Panc1 (cell line): ENCODE data around the gene TLR10. TPM values are rescaled to one million over a fixed set of nuclear protein-coding genes. Genes with fewer than 3 reads are reported as not detected.

Experiments used
- ATAC-seq: fragments of 200-7000 bp; cut with Tn5 transposase; 2 replicates; pipeline ENCODE4 v1.9.1; 2020; ENCODE audit warnings: mild to moderate bottlenecking, moderate library complexity
- BruUV-seq: library from RNA; stranded (reverse); fragments of 400-500 nt; replicated peaks from 2 replicates; lab custom pipeline; 2021; lab: Mats Ljungman, UMichigan
- CTCF ChIA-PET: fragments of 300-600 bp; sonication (Branson Sonifier 250); formaldehyde crosslinking; loops from one replicate; lab custom pipeline; 2022; ENCODE audit warnings: antibody characterized with exemption; lab: Charles Lee
- POLR2A ChIA-PET: fragments of 300-600 bp; sonication (Branson Sonifier 250); formaldehyde crosslinking; loops from one replicate; lab custom pipeline; 2022; ENCODE audit warnings: antibody characterized with exemption; lab: Charles Lee
- DNase-seq: peaks from one replicate; pipeline ENCODE4 v3.0.0-alpha.2; 2010; ENCODE audit warnings: low read depth, low spot score
- H3K27ac ChIP-seq: 2 replicates; pipeline ENCODE4 v1.5.1; 2011; ENCODE audit warnings: mild to moderate bottlenecking, low read length, inconsistent platforms
- H3K27me3 ChIP-seq: fragments of 200-500 bp; sonication (Bioruptor generic); 2 replicates; pipeline ENCODE4 v1.6.0; 2014; ENCODE audit warnings: low read length, inconsistent platforms; ENCODE audit not compliant: control insufficient read depth, insufficient read depth
- H3K36me3 ChIP-seq: fragments of 200-500 bp; sonication (Bioruptor generic); 2 replicates; pipeline ENCODE4 v1.5.1; 2014; ENCODE audit warnings: inconsistent platforms, mild to moderate bottlenecking, low read length, moderate library complexity; ENCODE audit not compliant: control insufficient read depth, insufficient read depth
- H3K4me1 ChIP-seq: 2 replicates; pipeline ENCODE4 v1.5.1; 2011; ENCODE audit warnings: inconsistent platforms, mild to moderate bottlenecking, low read length, moderate library complexity; ENCODE audit not compliant: control insufficient read depth, insufficient read depth
- H3K4me3 ChIP-seq, 2 experiments: 2 replicates each; pipeline ENCODE4 v1.5.1; 2011 to 2012; ENCODE audit warnings: low read depth in 2 of 2, low read length in 2 of 2, mild to moderate bottlenecking in 2 of 2, inconsistent platforms in 1 of 2, moderate library complexity in 1 of 2
- H3K9me3 ChIP-seq: fragments of 200-500 bp; sonication (Bioruptor generic); 2 replicates; pipeline ENCODE4 v1.5.1; 2014; ENCODE audit warnings: low read depth, mild to moderate bottlenecking, inconsistent platforms, low read length, moderate library complexity; ENCODE audit not compliant: control insufficient read depth, insufficient read depth
- POLR2AphosphoS5 ChIP-seq: IDR thresholded peaks from 2 replicates; pipeline ENCODE4 v1.6.1; 2012; ENCODE audit warnings: mild to moderate bottlenecking, low read depth, low read length, moderate library complexity
- SIN3A ChIP-seq: IDR thresholded peaks from 2 replicates; pipeline ENCODE4 v1.6.1; 2012; ENCODE audit warnings: low read depth, mild to moderate bottlenecking, low read length, moderate library complexity, borderline replicate concordance; ENCODE audit not compliant: insufficient read depth
- TCF7L2 ChIP-seq: IDR thresholded peaks from 2 replicates; pipeline ENCODE4 v1.6.1; 2011; ENCODE audit warnings: mild to moderate bottlenecking, low read depth, low read length, inconsistent platforms
- in situ Hi-C: cut with HindIII; loops from 2 replicates; pipeline ENCODE4 v1.10.0; 2016; ENCODE audit warnings: low sequenced_read_pairs, low pct_unique_long_range_greater_than_20kb
- intact Hi-C: fragments of 100-400 bp; cut with micrococcal nuclease; formaldehyde crosslinking; loops from one replicate; pipeline ENCODE4 v1.10.0; 2022; ENCODE audit not compliant: unreplicated experiment
- total RNA-seq: library from RNA; stranded (reverse); gene quantifications from one replicate; pipeline ENCODE4 v1.2.1, GENCODE V29; 2021; ENCODE audit not compliant: unreplicated experiment
- TF ChIP-seq, protein P1 (sequence below): fragments of 450-650 bp; IDR thresholded peaks from 2 replicates; pipeline ENCODE4 v1.5.1; 2017; ENCODE audit warnings: mild to moderate bottlenecking
- TF ChIP-seq, protein P2 (sequence below), 2 experiments: IDR thresholded peaks; 2 replicates each; pipeline ENCODE4 v1.6.1; 2011 to 2012; ENCODE audit warnings: low read depth in 2 of 2, control low read depth in 1 of 2, low read length in 1 of 2, mild to moderate bottlenecking in 1 of 2, moderate library complexity in 1 of 2; ENCODE audit not compliant: insufficient read depth in 1 of 2

The TLR10 gene
- total RNA-seq, 1 experiment from 2014 or later, result 0.05 TPM

DNA sequence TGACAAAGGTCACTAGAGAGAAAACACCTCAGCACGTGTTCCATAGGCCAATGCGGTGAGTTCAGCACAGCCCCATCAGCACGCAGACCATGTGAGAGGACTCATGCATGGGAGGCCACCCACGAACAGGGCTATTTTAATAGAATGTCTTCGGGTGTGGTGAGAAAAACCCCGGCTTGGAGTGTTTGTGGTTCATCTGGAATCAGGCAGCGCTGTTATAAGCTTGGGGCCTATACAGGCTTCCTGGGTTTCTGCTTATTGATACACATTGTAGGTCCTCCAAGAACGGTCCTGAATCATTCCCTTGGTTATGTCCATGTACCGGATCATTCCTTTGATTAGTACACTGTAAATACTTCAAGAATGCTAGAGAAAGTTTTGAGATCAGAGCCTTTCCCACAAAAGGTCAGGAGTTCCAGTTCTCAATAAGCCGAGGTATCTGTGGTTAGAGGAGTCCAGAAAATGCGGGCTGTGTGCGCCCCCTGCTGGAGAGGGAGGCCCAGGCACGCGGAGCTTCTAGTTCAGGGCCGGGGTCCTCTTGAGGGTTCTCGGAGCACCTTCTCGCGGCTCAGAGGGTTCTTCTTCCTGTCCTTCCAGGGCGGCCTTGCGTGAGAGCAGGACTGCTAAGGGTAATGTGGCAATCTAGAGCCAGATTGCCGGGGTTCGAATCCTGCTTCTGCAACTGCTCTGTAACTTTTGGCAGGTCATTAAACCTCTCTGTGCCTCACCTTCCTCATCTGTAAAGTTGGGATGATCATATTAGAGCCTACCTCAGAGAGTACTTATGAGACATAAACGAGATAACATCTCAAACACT lies 51.8 kb downstream of the TLR10 start:
- in situ Hi-C loops, result no loop called here
- ChIA-PET POLR2A (no interaction called here), CTCF (interaction anchor here (0.6 to 1.4 kb wide), 4 partner anchors 34 to 560 kb away, joined by 3 to 7 read pairs (median 5); no protein-coding TSS in a partner anchor)
- Histone ChIP-seq H3K4me1 (peaks cover 3% of the 10 kb centered on the region; the same call in 1 of the 2 replicates), H3K36me3 (no peaks in the 10 kb centered on the region), H3K4me3 (no peak overlapping the region), H3K27ac (no peak overlapping the region), H3K9me3 (no peaks in the 10 kb centered on the region), H3K27me3 (no peaks in the 10 kb centered on the region)
- ATAC-seq, result peak; percentile 94
- no TSS peak for BruUV-seq
- TF ChIP-seq, protein P1, sequence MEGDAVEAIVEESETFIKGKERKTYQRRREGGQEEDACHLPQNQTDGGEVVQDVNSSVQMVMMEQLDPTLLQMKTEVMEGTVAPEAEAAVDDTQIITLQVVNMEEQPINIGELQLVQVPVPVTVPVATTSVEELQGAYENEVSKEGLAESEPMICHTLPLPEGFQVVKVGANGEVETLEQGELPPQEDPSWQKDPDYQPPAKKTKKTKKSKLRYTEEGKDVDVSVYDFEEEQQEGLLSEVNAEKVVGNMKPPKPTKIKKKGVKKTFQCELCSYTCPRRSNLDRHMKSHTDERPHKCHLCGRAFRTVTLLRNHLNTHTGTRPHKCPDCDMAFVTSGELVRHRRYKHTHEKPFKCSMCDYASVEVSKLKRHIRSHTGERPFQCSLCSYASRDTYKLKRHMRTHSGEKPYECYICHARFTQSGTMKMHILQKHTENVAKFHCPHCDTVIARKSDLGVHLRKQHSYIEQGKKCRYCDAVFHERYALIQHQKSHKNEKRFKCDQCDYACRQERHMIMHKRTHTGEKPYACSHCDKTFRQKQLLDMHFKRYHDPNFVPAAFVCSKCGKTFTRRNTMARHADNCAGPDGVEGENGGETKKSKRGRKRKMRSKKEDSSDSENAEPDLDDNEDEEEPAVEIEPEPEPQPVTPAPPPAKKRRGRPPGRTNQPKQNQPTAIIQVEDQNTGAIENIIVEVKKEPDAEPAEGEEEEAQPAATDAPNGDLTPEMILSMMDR, result peak; percentile 89
- TF ChIP-seq TCF7L2 (no peak), POLR2AphosphoS5 (no peak), SIN3A (no peak)
- TF ChIP-seq, protein P2, sequence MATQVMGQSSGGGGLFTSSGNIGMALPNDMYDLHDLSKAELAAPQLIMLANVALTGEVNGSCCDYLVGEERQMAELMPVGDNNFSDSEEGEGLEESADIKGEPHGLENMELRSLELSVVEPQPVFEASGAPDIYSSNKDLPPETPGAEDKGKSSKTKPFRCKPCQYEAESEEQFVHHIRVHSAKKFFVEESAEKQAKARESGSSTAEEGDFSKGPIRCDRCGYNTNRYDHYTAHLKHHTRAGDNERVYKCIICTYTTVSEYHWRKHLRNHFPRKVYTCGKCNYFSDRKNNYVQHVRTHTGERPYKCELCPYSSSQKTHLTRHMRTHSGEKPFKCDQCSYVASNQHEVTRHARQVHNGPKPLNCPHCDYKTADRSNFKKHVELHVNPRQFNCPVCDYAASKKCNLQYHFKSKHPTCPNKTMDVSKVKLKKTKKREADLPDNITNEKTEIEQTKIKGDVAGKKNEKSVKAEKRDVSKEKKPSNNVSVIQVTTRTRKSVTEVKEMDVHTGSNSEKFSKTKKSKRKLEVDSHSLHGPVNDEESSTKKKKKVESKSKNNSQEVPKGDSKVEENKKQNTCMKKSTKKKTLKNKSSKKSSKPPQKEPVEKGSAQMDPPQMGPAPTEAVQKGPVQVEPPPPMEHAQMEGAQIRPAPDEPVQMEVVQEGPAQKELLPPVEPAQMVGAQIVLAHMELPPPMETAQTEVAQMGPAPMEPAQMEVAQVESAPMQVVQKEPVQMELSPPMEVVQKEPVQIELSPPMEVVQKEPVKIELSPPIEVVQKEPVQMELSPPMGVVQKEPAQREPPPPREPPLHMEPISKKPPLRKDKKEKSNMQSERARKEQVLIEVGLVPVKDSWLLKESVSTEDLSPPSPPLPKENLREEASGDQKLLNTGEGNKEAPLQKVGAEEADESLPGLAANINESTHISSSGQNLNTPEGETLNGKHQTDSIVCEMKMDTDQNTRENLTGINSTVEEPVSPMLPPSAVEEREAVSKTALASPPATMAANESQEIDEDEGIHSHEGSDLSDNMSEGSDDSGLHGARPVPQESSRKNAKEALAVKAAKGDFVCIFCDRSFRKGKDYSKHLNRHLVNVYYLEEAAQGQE (IDR thresholded peaks at IDR 0.05; ENCODE audit: insufficient read depth in 1 of 2, low read depth in 2 of 2, low read length in 1 of 2), result no peak
- intact Hi-C loops, result loop anchor here (2.0 kb wide), 2 partner anchors 56 to 552 kb away; no protein-coding TSS in a partner anchor
- peak; percentile 32 for DNase-seq

DNA sequence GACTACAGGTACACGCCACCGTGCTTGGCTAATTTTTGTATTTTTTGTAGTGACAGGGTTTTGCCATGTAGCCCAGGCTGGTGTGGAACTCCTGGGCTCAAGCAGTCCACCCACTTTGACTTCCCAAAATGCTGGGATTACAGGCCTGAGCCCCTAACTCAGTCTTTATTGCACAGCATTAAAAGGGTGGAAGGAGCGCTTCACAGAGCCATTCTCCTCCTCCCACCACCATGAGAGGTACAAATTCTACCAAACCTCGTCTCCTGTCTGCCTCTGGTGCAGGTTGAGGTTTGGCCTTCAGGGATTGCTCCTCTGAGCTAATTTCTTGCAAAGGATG lies 52.3 kb downstream of the TLR10 start:
- DNase-seq (no peak), ATAC-seq (peak; percentile 14; the same call in 1 of the 2 replicates)
- H3K4me1 ChIP-seq, result peaks cover 3% of the 10 kb centered on the region; the same call in 1 of the 2 replicates
- no TSS peak for BruUV-seq
- no peaks in the 10 kb centered on the region for H3K9me3 ChIP-seq
- H3K4me3 ChIP-seq, result no peak overlapping the region
- no peak overlapping the region for H3K27ac ChIP-seq
- ChIA-PET CTCF (interaction anchor here (0.6 to 1.4 kb wide), 3 partner anchors 34 to 556 kb away, joined by 3 to 7 read pairs (median 4); no protein-coding TSS in a partner anchor), POLR2A (no interaction called here)
- intact Hi-C loops, result loop anchor here (2.0 kb wide), 2 partner anchors 56 to 552 kb away; no protein-coding TSS in a partner anchor
- no peaks in the 10 kb centered on the region for H3K36me3 ChIP-seq
- H3K27me3 ChIP-seq, result no peaks in the 10 kb centered on the region
- in situ Hi-C loops, result no loop called here
- TF ChIP-seq, protein P1, result no peak
- no peak for TF ChIP-seq POLR2AphosphoS5
- no peak for TF ChIP-seq SIN3A
- TF ChIP-seq, protein P2 (IDR thresholded peaks at IDR 0.05; ENCODE audit: insufficient read depth in 1 of 2, low read depth in 2 of 2, low read length in 1 of 2), result no peak
- TF ChIP-seq TCF7L2, result no peak
